Keratinocyte (primary cell): ENCODE measurements around the gene ADGRB3. TPM values are rescaled to one million over a fixed set of nuclear protein-coding genes. Genes with fewer than 3 reads are reported as not detected.

Experiments
- DNase-seq: peaks from one replicate; pipeline ENCODE4 v3.0.0-alpha.2; 2011; ENCODE audit warnings: low read depth, missing footprints, low spot score
- FAIRE-seq: peaks from 2 replicates; lab custom pipeline; 2011; peaks lifted over from hg19 to GRCh38; lab: Jason Lieb, UNC
- H2AFZ ChIP-seq: 2 replicates; pipeline ENCODE4 v1.6.0; 2012; ENCODE audit warnings: low read length, control low read depth, inconsistent platforms; ENCODE audit not compliant: control insufficient read depth
- H3K27ac ChIP-seq: 2 replicates; pipeline ENCODE4 v1.5.1; 2011; ENCODE audit warnings: low read length; ENCODE audit not compliant: control insufficient read depth, insufficient read depth
- H3K27me3 ChIP-seq: 3 replicates; pipeline ENCODE4 v1.6.0; 2011; ENCODE audit warnings: low read length; ENCODE audit not compliant: control insufficient read depth, insufficient read depth; ENCODE audit errors: extremely low read depth
- H3K36me3 ChIP-seq, 2 experiments: 2 replicates in 1 of 2; 3 replicates in 1 of 2; pipeline ENCODE4 v1.5.1; 2011; ENCODE audit warnings: low read length in 2 of 2, mild to moderate bottlenecking in 1 of 2; ENCODE audit not compliant: control insufficient read depth in 2 of 2, insufficient read depth in 2 of 2; ENCODE audit errors: extremely low read depth in 1 of 2
- H3K4me1 ChIP-seq: 3 replicates; pipeline ENCODE4 v1.5.1; 2011; ENCODE audit warnings: low read length; ENCODE audit not compliant: control insufficient read depth, insufficient read depth; ENCODE audit errors: extremely low read depth
- H3K4me2 ChIP-seq: 3 replicates; pipeline ENCODE4 v1.6.0; 2011; ENCODE audit warnings: low read depth, low read length; ENCODE audit not compliant: control insufficient read depth, insufficient read depth; ENCODE audit errors: extremely low read depth
- H3K4me3 ChIP-seq, 3 experiments: fragments of 200-600 bp in 1 of 3; sonication (generic) in 1 of 3; 2 replicates in 2 of 3; 3 replicates in 1 of 3; pipeline ENCODE4 v1.5.1; 2011 to 2016; ENCODE audit warnings: low read length in 3 of 3, mild to moderate bottlenecking in 3 of 3, control low read depth in 2 of 3, inconsistent platforms in 1 of 3, low read depth in 1 of 3, mixed read lengths in 1 of 3, mixed run types in 1 of 3, moderate library complexity in 1 of 3; ENCODE audit not compliant: control insufficient read depth in 2 of 3, insufficient read depth in 2 of 3; ENCODE audit errors: extremely low read depth in 1 of 3
- H3K79me2 ChIP-seq: 2 replicates; pipeline ENCODE4 v1.6.0; 2012; ENCODE audit warnings: low read length; ENCODE audit not compliant: control insufficient read depth, insufficient read depth
- H3K9ac ChIP-seq: 3 replicates; pipeline ENCODE4 v1.6.0; 2011; ENCODE audit warnings: low read length; ENCODE audit not compliant: control insufficient read depth, insufficient read depth; ENCODE audit errors: extremely low read depth
- H3K9me1 ChIP-seq: 3 replicates; pipeline ENCODE4 v1.6.0; 2011; ENCODE audit warnings: low read length; ENCODE audit not compliant: control insufficient read depth, insufficient read depth; ENCODE audit errors: extremely low read depth
- H3K9me3 ChIP-seq: 2 replicates; pipeline ENCODE4 v1.5.1; 2012; ENCODE audit warnings: low read depth, low read length; ENCODE audit not compliant: control insufficient read depth
- H4K20me1 ChIP-seq: 3 replicates; pipeline ENCODE4 v1.6.0; 2011; ENCODE audit warnings: low read length; ENCODE audit not compliant: control insufficient read depth, insufficient read depth; ENCODE audit errors: extremely low read depth
- CTCF ChIP-seq, 3 experiments: IDR thresholded peaks in 1 of 3; conservative IDR thresholded peaks in 1 of 3; optimal IDR thresholded peaks in 1 of 3; 2 replicates in 2 of 3; 3 replicates in 1 of 3; pipeline versions ENCODE3 to v1.5.1; 2011; ENCODE audit warnings: low read length in 3 of 3, mild to moderate bottlenecking in 3 of 3, moderate library complexity in 2 of 3, control low read depth in 1 of 3, inconsistent platforms in 1 of 3; ENCODE audit not compliant: insufficient read depth in 2 of 3; ENCODE audit errors: extremely low read depth in 1 of 3
- EZH2 ChIP-seq: IDR thresholded peaks from one replicate; pipeline ENCODE4 v1.6.1; 2012; ENCODE audit warnings: inconsistent platforms, mild to moderate bottlenecking, low read length, moderate library complexity
- dilution Hi-C: fragments of 300-500 bp; cut with MboI; formaldehyde crosslinking; loops from one replicate; pipeline ENCODE4 v1.7.0; 2020; ENCODE audit warnings: low sequenced_read_pairs; ENCODE audit not compliant: extremely low pct_ligation_motif_present
- polyA plus RNA-seq, 5 experiments: library from polyadenylated mRNA; depleted of rRNA in 3 of 5; stranded (reverse) in 3 of 5; stranded (forward) in 1 of 5; unstranded in 1 of 5; fragments of >200 nt; gene quantifications; 1 replicate in 1 of 5; 2 replicates in 3 of 5; 3 replicates in 1 of 5; pipeline versions ENCODE4 v1.2.1 to v1.2.3, GENCODE V29; 2011 to 2012; ENCODE audit warnings: missing spikeins in 2 of 5, low read depth in 1 of 5, low replicate concordance in 1 of 5

Gene ADGRB3
- polyA plus RNA-seq, 1 donor (not counting 4 experiments of a cell fraction or from before 2014, with no cell fraction given), result not detected

- H3K4me1 ChIP-seq, result no peaks in the 10 kb centered on the region
- FAIRE-seq, result no peak
- no peak overlapping the region for H2AFZ ChIP-seq
- H3K9me3 ChIP-seq, result no peaks in the 10 kb centered on the region
- H3K9ac ChIP-seq, result no peak overlapping the region
- H3K27me3 ChIP-seq, result no peaks in the 10 kb centered on the region
- H3K9me1 ChIP-seq, result no peaks in the 10 kb centered on the region
- no peaks in the 10 kb centered on the region for H4K20me1 ChIP-seq
- no peak overlapping the region for H3K4me2 ChIP-seq
- DNase-seq, result no peak
- dilution Hi-C loops, result no loop called here
- H3K27ac ChIP-seq, result no peak overlapping the region
- H3K36me3 ChIP-seq, result no peaks in the 10 kb centered on the region
- H3K4me3 ChIP-seq, result no peak overlapping the region
- TF ChIP-seq EZH2 (no peak), CTCF (optimal IDR thresholded peaks at IDR 0.05 in 1 of 3, IDR thresholded peaks at IDR 0.05 in 1 of 3, conservative IDR thresholded peaks at IDR 0.05 in 1 of 3; ENCODE audit: extremely low read depth in 1 of 3, insufficient read depth in 2 of 3, low read length in 3 of 3) (no peak)
- no peaks in the 10 kb centered on the region for H3K79me2 ChIP-seq
Observed at GRCh38 chr6:68652117-68652536, 17.0 kb downstream of the ADGRB3 start.

- DNase-seq (no peak), FAIRE-seq (no peak)
- H3K9me3 ChIP-seq, result no peaks in the 10 kb centered on the region
- H3K4me1 ChIP-seq, result no peaks in the 10 kb centered on the region
- no peaks in the 10 kb centered on the region for H3K27me3 ChIP-seq
- no peaks in the 10 kb centered on the region for H3K36me3 ChIP-seq
- TF ChIP-seq CTCF (optimal IDR thresholded peaks at IDR 0.05 in 1 of 3, IDR thresholded peaks at IDR 0.05 in 1 of 3, conservative IDR thresholded peaks at IDR 0.05 in 1 of 3; ENCODE audit: extremely low read depth in 1 of 3, insufficient read depth in 2 of 3, low read length in 3 of 3) (no peak), EZH2 (no peak)
- no peak overlapping the region for H2AFZ ChIP-seq
- no peaks in the 10 kb centered on the region for H4K20me1 ChIP-seq
- dilution Hi-C loops, result no loop called here
- no peak overlapping the region for H3K27ac ChIP-seq
- H3K79me2 ChIP-seq, result no peaks in the 10 kb centered on the region
- no peaks in the 10 kb centered on the region for H3K9me1 ChIP-seq
- no peak overlapping the region for H3K9ac ChIP-seq
- H3K4me2 ChIP-seq, result no peak overlapping the region
- no peak overlapping the region for H3K4me3 ChIP-seq
Observed at GRCh38 chr6:68653074-68653705, 18.1 kb downstream of the ADGRB3 start.
